Measurements from ENCODE around the gene MANBA. TPM values are rescaled to one million over a fixed set of nuclear protein-coding genes. Genes with fewer than 3 reads are reported as not detected.

Gene MANBA
- polyA plus RNA-seq, 2 of the 4 experiments (the other 2 are of a cell fraction): 9.3 to 10.4 TPM

- H3K4me1 ChIP-seq: peaks cover 18% of the 10 kb centered on the region
- FAIRE-seq (no peak), ATAC-seq (no peak), DNase-seq (ENCODE audit: low read depth in 1 of 2, low spot score in 1 of 2) (no peak)
- no peaks in the 10 kb centered on the region for H3K9me3 ChIP-seq
- H3K27ac ChIP-seq: no peak overlapping the region
- no peak overlapping the region for H3K4me3 ChIP-seq
- H3K4me2 ChIP-seq: no peak overlapping the region
- CTCF ChIA-PET: no interaction called here
- POLR2A ChIA-PET: interaction anchor here (1.1 kb wide), 1 partner anchor 237 kb away, joined by 3 read pairs; the partner anchor contains the start of gene CISD2
- TF ChIP-seq MAZ (IDR thresholded peaks at IDR 0.05; ENCODE audit: borderline replicate concordance, low read depth, low read length) (no peak), MYC (IDR thresholded peaks at IDR 0.05; ENCODE audit: borderline replicate concordance, low read length) (no peak), EHMT2 (IDR thresholded peaks at IDR 0.05; ENCODE audit: low read depth) (no peak)
- 58% methylated on average over 6 of the region's 6 CpGs for WGBS (ENCODE audit: missing lambda C conversion rate)
These were observed 128.3 kb downstream of the MANBA start for GRCh38 chr4:102632241-102633065.

GRCh38 chr4:102631616-102632015, 129.2 kb downstream of the MANBA start:
- FAIRE-seq (no peak), DNase-seq (ENCODE audit: low read depth in 1 of 2, low spot score in 1 of 2) (no peak), ATAC-seq (no peak)
- peaks cover 23% of the 10 kb centered on the region for H3K4me1 ChIP-seq
- H3K27ac ChIP-seq: no peak overlapping the region
- TF ChIP-seq EHMT2 (IDR thresholded peaks at IDR 0.05; ENCODE audit: low read depth): no peak
- TF ChIP-seq PHF8 (IDR thresholded peaks at IDR 0.05; ENCODE audit: borderline replicate concordance, low read depth): no peak
- TF ChIP-seq RNF2 (IDR thresholded peaks at IDR 0.05; ENCODE audit: borderline replicate concordance, low read depth): no peak
- TF ChIP-seq CEBPB (IDR thresholded peaks at IDR 0.05): no peak
- TF ChIP-seq EP300 (IDR thresholded peaks at IDR 0.05): no peak
- no peak for TF ChIP-seq CBX8 (IDR thresholded peaks at IDR 0.05)
- TF ChIP-seq HMGXB4 (CRISPR knock-in tag; IDR thresholded peaks at IDR 0.05; ENCODE audit: borderline replicate concordance): no peak
- TF ChIP-seq BHLHE40 (IDR thresholded peaks at IDR 0.05; ENCODE audit: low read depth, low read length): no peak
- no peak for TF ChIP-seq SMC3 (IDR thresholded peaks at IDR 0.05)
- TF ChIP-seq ZNF302 (CRISPR knock-in tag; IDR thresholded peaks at IDR 0.05): no peak
- TF ChIP-seq CHD2 (IDR thresholded peaks at IDR 0.05; ENCODE audit: low read length, partially characterized antibody): no peak
- TF ChIP-seq RFX5 (IDR thresholded peaks at IDR 0.05): no peak
- TF ChIP-seq USF2 (IDR thresholded peaks at IDR 0.05): no peak
- TF ChIP-seq MAZ (IDR thresholded peaks at IDR 0.05; ENCODE audit: borderline replicate concordance, low read depth, low read length): no peak
- H3K4me2 ChIP-seq: no peak overlapping the region
- no peaks in the 10 kb centered on the region for H3K9me3 ChIP-seq
- ChIA-PET POLR2A (interaction anchor here (1.1 kb wide), 1 partner anchor 237 kb away, joined by 3 read pairs; the partner anchor contains the start of gene CISD2), CTCF (no interaction called here)
- 76% methylated on average over 7 of the region's 7 CpGs for whole genome bisulfite sequencing (ENCODE audit: missing lambda C conversion rate)
- H3K4me3 ChIP-seq: no peak overlapping the region

- Histone ChIP-seq H3K9me3 (no peaks in the 10 kb centered on the region), H3K27ac (no peak overlapping the region), H3K4me1 (peaks cover 30% of the 10 kb centered on the region), H3K4me2 (no peak overlapping the region), H3K4me3 (no peak overlapping the region)
- ChIA-PET POLR2A (no interaction called here), CTCF (no interaction called here)
- WGBS (ENCODE audit: missing lambda C conversion rate): 94% methylated on average over 13 of the region's 13 CpGs
- ATAC-seq (no peak), FAIRE-seq (no peak), DNase-seq (ENCODE audit: low read depth in 1 of 2, low spot score in 1 of 2) (no peak)
- TF ChIP-seq HES2 (IDR thresholded peaks at IDR 0.05) (no peak), SREBF2 (IDR thresholded peaks at IDR 0.05) (no peak), FOSB (CRISPR knock-in tag; IDR thresholded peaks at IDR 0.05) (no peak), PHF8 (IDR thresholded peaks at IDR 0.05; ENCODE audit: borderline replicate concordance, low read depth) (no peak), JUN (IDR thresholded peaks at IDR 0.05) (no peak), ELK1 (IDR thresholded peaks at IDR 0.05; ENCODE audit: low read depth, low read length) (no peak), TP53 (CRISPR knock-in tag; IDR thresholded peaks at IDR 0.05) (no peak), CEBPB (IDR thresholded peaks at IDR 0.05) (no peak), E2F6 (IDR thresholded peaks at IDR 0.05; ENCODE audit: borderline replicate concordance, low read depth) (no peak), ZFP36 (IDR thresholded peaks at IDR 0.05; ENCODE audit: borderline replicate concordance, partially characterized antibody) (no peak), MAFK (IDR thresholded peaks at IDR 0.05; ENCODE audit: partially characterized antibody) (no peak), GATA3 (IDR thresholded peaks at IDR 0.05; ENCODE audit: borderline replicate concordance) (no peak)
These were observed 131.1 kb downstream of the MANBA start for GRCh38 chr4:102629673-102630072.

All from A549 (cell line).